CD14-positive monocyte (primary cell): ENCODE data around the gene LYSMD4. TPM values are rescaled to one million over a fixed set of nuclear protein-coding genes. Genes with fewer than 3 reads are reported as not detected.

ENCODE experiments used
- DNase-seq, 3 donors: peaks; one replicate each; pipeline ENCODE4 v3.0.0-alpha.2; 2011 to 2022
- H2AFZ ChIP-seq: 2 replicates; pipeline ENCODE4 v1.6.0; 2012; ENCODE audit warnings: mild to moderate bottlenecking, low read depth, low read length, inconsistent platforms; ENCODE audit not compliant: insufficient read depth, poor library complexity, severe bottlenecking
- H3K27ac ChIP-seq, 2 donors: 1 replicate in 1 of 2; 2 replicates in 1 of 2; pipeline ENCODE4 v1.5.1; 2012 to 2013; ENCODE audit warnings: low read length in 2 of 2, control low read depth in 1 of 2, inconsistent platforms in 1 of 2, low read depth in 1 of 2, mild to moderate bottlenecking in 1 of 2
- H3K27me3 ChIP-seq, 2 donors: one replicate each; pipeline versions ENCODE4 v1.6.0 to v1.6.1; 2011 to 2013; ENCODE audit warnings: low read length in 2 of 2; ENCODE audit not compliant: control insufficient read depth in 2 of 2, insufficient read depth in 2 of 2
- H3K36me3 ChIP-seq, 2 donors: replicated peaks in 1 of 2; 1 replicate in 1 of 2; 2 replicates in 1 of 2; pipeline versions ENCODE4 v1.5.1 to v1.6.1; 2012 to 2013; ENCODE audit warnings: low read length in 2 of 2, control low read depth in 1 of 2, inconsistent platforms in 1 of 2, mild to moderate bottlenecking in 1 of 2; ENCODE audit not compliant: insufficient read depth in 2 of 2, control insufficient read depth in 1 of 2
- H3K4me1 ChIP-seq, 2 donors: 1 replicate in 1 of 2; 2 replicates in 1 of 2; pipeline versions ENCODE4 v1.5.1 to v1.6.1; 2012 to 2013; ENCODE audit warnings: low read length in 2 of 2, control low read depth in 1 of 2, inconsistent platforms in 1 of 2, mild to moderate bottlenecking in 1 of 2, moderate library complexity in 1 of 2; ENCODE audit not compliant: insufficient read depth in 2 of 2, control insufficient read depth in 1 of 2
- H3K4me2 ChIP-seq: replicated peaks from 2 replicates; pipeline ENCODE3; 2012; ENCODE audit warnings: low read length, moderate library complexity, mild to moderate bottlenecking; ENCODE audit not compliant: poor library complexity, severe bottlenecking; ENCODE audit errors: extremely low read depth
- H3K4me3 ChIP-seq, 3 experiments: fragments of 200-600 bp in 1 of 3; sonication (generic) in 1 of 3; replicated peaks in 1 of 3; 1 replicate in 2 of 3; 2 replicates in 1 of 3; pipeline ENCODE4 v1.5.1; 2011 to 2013; ENCODE audit warnings: low read length in 3 of 3, mild to moderate bottlenecking in 3 of 3, control low read depth in 2 of 3, low read depth in 2 of 3, inconsistent platforms in 1 of 3, moderate library complexity in 1 of 3
- H3K79me2 ChIP-seq: 2 replicates; pipeline ENCODE4 v1.6.0; 2012; ENCODE audit warnings: mild to moderate bottlenecking, control low read depth, inconsistent platforms, low read length, moderate library complexity; ENCODE audit not compliant: insufficient read depth
- H3K9ac ChIP-seq: 2 replicates; pipeline ENCODE4 v1.6.0; 2017; ENCODE audit warnings: low read length, mild to moderate bottlenecking; ENCODE audit not compliant: insufficient read depth, poor library complexity, severe bottlenecking
- H3K9me3 ChIP-seq, 2 donors: replicated peaks in 1 of 2; 1 replicate in 1 of 2; 2 replicates in 1 of 2; pipeline versions ENCODE4 v1.5.1 to v1.6.1; 2012 to 2013; ENCODE audit warnings: low read length in 2 of 2, control low read depth in 1 of 2; ENCODE audit not compliant: control insufficient read depth in 1 of 2, insufficient read depth in 1 of 2
- H4K20me1 ChIP-seq: 2 replicates; pipeline ENCODE4 v1.6.0; 2012; ENCODE audit warnings: mild to moderate bottlenecking, low read length, control low read depth, moderate library complexity; ENCODE audit not compliant: insufficient read depth
- H3K27ac Mint-ChIP-seq, 7 donors: one replicate each; pipeline ENCODE4 v1.8.0; 2020; ENCODE audit warnings: mild to moderate bottlenecking in 7 of 7, mixed read lengths in 7 of 7, moderate library complexity in 6 of 7, inconsistent platforms in 2 of 7
- H3K27me3 Mint-ChIP-seq, 3 donors: one replicate each; pipeline ENCODE4 v1.8.0; 2021 to 2022; ENCODE audit warnings: low read depth in 3 of 3, mild to moderate bottlenecking in 3 of 3, mixed read lengths in 3 of 3, moderate library complexity in 3 of 3, inconsistent platforms in 1 of 3
- H3K36me3 Mint-ChIP-seq, 2 donors: one replicate each; pipeline ENCODE4 v1.8.0; 2020; ENCODE audit warnings: mixed read lengths in 2 of 2, inconsistent platforms in 1 of 2, mild to moderate bottlenecking in 1 of 2
- H3K4me1 Mint-ChIP-seq: one replicate; pipeline ENCODE4 v1.8.0; 2020; ENCODE audit warnings: mild to moderate bottlenecking, mixed read lengths
- H3K4me3 Mint-ChIP-seq, 2 donors: one replicate each; pipeline ENCODE4 v1.8.0; 2020; ENCODE audit warnings: mild to moderate bottlenecking in 2 of 2, mixed read lengths in 2 of 2, moderate library complexity in 1 of 2
- H3K9me3 Mint-ChIP-seq, 7 donors: one replicate each; pipeline ENCODE4 v1.8.0; 2020 to 2022; ENCODE audit warnings: mixed read lengths in 7 of 7, mild to moderate bottlenecking in 6 of 7, moderate library complexity in 6 of 7, inconsistent platforms in 2 of 7
- CTCF ChIP-seq: fragments of 200-600 bp; IDR thresholded peaks from one replicate; pipeline ENCODE4 v1.8.0; 2022; ENCODE audit warnings: antibody characterized with exemption, mild to moderate bottlenecking
- WGBS: methylation state at CpG from one replicate; pipeline ENCODE4 v1.1.5; 2013; ENCODE audit warnings: missing lambda C conversion rate; ENCODE audit not compliant: insufficient coverage; 5-methylcytosine and 5-hydroxymethylcytosine counted together
- intact Hi-C, 2 donors: fragments of 100-400 bp; cut with micrococcal nuclease; formaldehyde crosslinking; loops; one replicate each; pipeline versions ENCODE4 v1.15.0 to v1.15.1; 2023
- polyA plus RNA-seq, 3 donors: library from polyadenylated mRNA; depleted of rRNA in 1 of 3; unstranded in 2 of 3; stranded (reverse) in 1 of 3; fragments of 300-500 nt in 2 of 3; fragments of >200 nt in 1 of 3; fragmentation: Illumina TruSeq in 2 of 3; gene quantifications; 1 replicate in 2 of 3; 2 replicates in 1 of 3; pipeline ENCODE4 v1.2.3, GENCODE V29; 2012 to 2021

The LYSMD4 gene
- polyA plus RNA-seq, 3 donors: 1.1 to 4.7 (median 2.5) TPM

- Histone ChIP-seq H3K79me2 (no peaks in the 10 kb centered on the region), H2AFZ (no peak overlapping the region), H3K27ac (no peak overlapping the region), H3K4me1 (no peaks in the 10 kb centered on the region), H3K9ac (no peak overlapping the region), H4K20me1 (no peaks in the 10 kb centered on the region), H3K4me2 (no peak overlapping the region), H3K4me3 (no peak overlapping the region), H3K36me3 (no peaks in the 10 kb centered on the region), H3K27me3 (no peaks in the 10 kb centered on the region), H3K9me3 (no peaks in the 10 kb centered on the region)
- no peaks in the 10 kb centered on the region for H3K9me3 Mint-ChIP-seq
- H3K4me3 Mint-ChIP-seq: no peak overlapping the region
- WGBS: no CpG with 5 or more reads among the region's 2 CpGs
- no peak for DNase-seq
- no peaks in the 10 kb centered on the region for H3K27me3 Mint-ChIP-seq
- intact Hi-C loops: no loop called here
- no peak overlapping the region for H3K27ac Mint-ChIP-seq
- no peaks in the 10 kb centered on the region for H3K36me3 Mint-ChIP-seq
- H3K4me1 Mint-ChIP-seq: no peaks in the 10 kb centered on the region
- no peak for TF ChIP-seq CTCF
Measured at GRCh38 chr15:99763827-99764226, 30.6 kb upstream of the LYSMD4 start.

GRCh38 chr15:99762288-99762687 lies 29.1 kb upstream of the LYSMD4 start:
- H3K27ac Mint-ChIP-seq: no peak overlapping the region
- H3K27ac ChIP-seq: no peak overlapping the region
- no peaks in the 10 kb centered on the region for H3K4me1 ChIP-seq
- H3K9ac ChIP-seq: no peak overlapping the region
- no peaks in the 10 kb centered on the region for H3K36me3 ChIP-seq
- no peak overlapping the region for H3K4me3 ChIP-seq
- H3K9me3 Mint-ChIP-seq: no peaks in the 10 kb centered on the region
- H3K27me3 Mint-ChIP-seq: peaks cover 0 to 2% (median 0%) of the 10 kb centered on the region in 3 donors
- no peaks in the 10 kb centered on the region for H3K36me3 Mint-ChIP-seq
- no peaks in the 10 kb centered on the region for H3K27me3 ChIP-seq
- no peaks in the 10 kb centered on the region for H4K20me1 ChIP-seq
- H3K79me2 ChIP-seq: no peaks in the 10 kb centered on the region
- no peaks in the 10 kb centered on the region for H3K4me1 Mint-ChIP-seq
- no peak for TF ChIP-seq CTCF
- no peak for DNase-seq
- H3K4me2 ChIP-seq: no peak overlapping the region
- no peak overlapping the region for H2AFZ ChIP-seq
- intact Hi-C loops: no loop called here
- H3K4me3 Mint-ChIP-seq: no peak overlapping the region
- WGBS: no CpG with 5 or more reads among the region's 1 CpG
- no peaks in the 10 kb centered on the region for H3K9me3 ChIP-seq
